Stimulated activated naive CD4-positive, alpha-beta T cell (primary cell): ENCODE measurements around the gene SLC25A22.

Experiments
- DNase-seq, 6 experiments: peaks; one replicate each; lab custom pipeline; 2025; lab: John Stamatoyannopoulos, UW

SLC25A22 gene

GRCh38 chr11:803467-803742 lies 5.3 kb upstream of the SLC25A22 start:
- DNase-seq = no peak

DNA sequence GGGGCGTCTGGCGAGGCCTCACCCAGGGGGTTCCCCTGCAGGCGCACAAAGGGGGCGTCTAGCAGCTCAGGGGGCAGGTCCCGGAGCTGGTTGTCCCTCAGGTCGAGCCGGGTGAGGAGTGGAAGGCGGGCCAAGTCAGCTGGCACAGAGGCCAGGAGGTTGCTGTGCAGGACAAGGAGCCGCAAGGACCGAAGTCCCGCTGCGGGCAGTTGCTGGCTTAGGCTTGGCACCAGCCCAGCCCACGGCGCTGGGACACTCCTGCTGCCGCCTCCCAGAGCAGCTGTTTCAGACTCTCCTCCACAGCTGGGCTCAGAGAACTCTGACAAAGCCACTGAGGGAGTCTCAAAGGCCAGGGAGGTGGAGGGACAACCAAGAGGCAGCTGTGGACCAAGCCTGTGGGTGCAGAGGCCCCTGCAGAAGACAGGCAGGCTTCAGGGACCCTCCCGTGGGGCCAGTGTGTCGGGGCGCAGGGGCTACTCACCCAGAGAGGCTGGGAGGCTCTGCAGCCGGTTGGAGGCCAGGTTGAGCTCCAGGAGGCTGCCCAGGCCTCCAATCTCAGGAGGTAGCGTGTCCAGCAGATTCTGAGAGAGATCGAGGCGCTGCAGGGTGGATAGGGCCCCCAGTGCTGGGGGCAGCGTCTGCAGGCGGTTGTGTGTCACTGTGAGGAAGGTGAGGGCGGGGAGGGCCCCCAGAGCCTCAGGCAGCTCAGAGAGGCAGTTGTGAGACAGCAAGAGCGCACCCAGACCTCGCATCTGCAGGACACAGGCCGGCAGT lies 4.8 kb upstream of the SLC25A22 start:
- no peak for DNase-seq

DNA sequence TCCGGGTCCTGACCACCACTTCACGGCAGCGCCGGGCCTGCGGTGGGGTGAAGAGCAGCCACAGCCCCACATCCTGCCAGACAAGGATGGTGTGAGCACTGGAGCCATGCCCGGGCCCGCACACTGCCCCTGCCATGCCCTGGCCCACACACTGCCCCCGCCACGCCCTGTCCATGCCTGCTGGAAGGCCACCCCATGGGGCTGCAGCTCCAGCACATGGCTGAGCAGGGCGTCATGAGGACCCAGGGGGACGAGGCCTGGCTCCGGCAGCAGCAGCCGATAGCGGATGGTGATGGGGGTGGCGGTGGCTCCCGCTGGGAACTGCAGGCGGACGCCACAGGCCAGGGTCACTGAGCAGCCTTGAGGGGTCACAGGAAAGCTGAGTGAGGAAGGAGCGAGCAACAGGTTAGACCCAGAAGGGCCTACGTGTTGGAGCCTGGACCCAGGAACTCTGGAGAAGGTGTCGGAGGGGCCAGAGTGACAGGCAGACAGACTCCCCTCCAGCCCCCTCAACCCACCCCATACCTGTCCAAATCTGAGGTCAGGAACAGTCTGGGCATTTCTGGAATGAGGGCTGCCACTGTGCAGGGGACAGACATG lies 4.0 kb upstream of the SLC25A22 start:
- DNase-seq = no peak

DNA sequence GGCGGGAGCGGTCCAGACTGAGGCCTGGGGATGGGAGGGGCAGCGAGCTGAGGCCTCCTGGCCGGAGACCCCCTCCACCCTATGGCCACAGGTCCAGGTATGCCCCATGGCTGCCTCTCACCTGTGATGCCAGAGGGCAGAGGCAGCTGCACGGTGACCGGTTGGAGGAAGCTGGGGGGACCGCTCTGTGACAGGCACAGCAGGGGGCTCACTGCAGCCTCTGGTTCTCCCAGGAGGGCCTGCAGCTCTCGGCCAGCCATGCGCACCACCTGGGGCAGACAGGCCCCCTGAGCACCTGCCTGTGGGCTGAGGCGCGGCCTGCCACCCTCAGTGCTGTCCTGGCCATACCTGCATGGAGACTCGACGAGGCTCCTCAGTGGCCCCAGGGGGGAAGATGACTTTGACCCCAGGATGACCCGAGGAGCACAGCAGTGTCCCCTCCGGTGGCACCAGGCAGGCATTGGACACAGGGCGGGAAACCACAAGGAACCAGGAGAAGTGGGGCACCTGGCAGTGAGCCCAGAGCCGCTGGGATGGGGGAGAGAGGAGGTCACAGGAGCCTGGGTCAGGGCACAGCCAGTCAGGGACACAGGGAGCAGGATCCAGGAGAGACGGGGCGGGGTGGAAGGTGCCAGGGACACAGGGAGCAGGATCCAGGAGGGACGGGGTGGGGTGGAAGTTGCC lies 3.2 kb upstream of the SLC25A22 start:
- DNase-seq = no peak

DNA sequence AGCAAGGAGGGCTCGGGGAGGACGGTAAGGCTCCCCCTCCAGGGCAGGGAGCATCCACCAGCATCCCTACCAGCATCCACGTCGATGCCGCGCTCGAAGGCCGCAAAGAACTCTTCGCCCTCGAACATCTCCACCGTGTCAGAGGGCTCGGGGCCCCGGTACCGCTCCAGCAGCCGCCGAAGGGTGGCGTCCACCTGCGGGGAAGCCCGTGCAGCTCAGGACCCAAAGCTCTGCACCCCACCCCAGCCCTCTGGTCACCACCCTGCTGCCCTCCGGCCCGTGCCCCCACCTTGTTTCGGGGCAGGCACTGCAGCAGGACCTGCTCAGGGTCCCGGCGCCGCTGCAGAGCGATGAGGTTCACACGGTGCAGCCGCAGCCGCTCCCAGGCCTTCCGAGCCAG lies 2.4 kb upstream of the SLC25A22 start:
- no peak for DNase-seq

DNA sequence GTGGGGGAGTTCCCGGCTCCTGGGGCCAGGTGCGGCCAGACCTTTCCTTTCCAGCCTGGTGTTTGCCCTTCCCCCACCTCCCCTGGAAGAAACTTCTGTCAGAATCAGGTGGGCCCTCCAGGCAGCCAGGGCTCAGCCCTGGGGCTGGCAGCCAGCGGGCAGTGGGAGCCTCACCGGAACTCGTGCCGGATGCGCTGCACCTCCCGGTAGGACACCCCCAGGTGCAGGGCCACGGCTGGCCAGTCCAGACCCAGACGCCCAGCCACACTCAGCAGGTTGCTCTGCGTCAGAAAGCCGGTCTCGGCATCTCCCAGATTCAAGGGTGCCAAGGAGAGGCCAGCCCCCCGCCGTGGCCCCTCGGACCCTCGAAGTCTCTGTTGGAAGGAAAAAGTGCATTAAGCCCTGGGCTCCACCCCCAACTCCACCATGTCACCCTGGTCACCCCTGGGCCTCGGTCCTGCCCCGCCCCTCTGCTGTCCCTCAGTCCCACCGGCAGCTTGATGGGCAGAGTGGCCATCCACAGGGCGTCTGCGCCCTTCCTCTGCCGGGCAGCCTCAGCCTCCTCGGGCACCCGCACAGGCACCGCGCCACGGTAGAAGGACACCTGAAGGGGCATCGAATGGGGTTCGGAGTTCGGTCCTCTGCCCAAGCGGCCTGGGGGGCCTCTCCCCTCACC lies 1.7 kb upstream of the SLC25A22 start:
- DNase-seq = no peak

GRCh38 chr11:797296-798092 lies 587 bp downstream of the SLC25A22 start:
- DNase-seq = peak; percentile 62 to 81 (median 75)

DNA sequence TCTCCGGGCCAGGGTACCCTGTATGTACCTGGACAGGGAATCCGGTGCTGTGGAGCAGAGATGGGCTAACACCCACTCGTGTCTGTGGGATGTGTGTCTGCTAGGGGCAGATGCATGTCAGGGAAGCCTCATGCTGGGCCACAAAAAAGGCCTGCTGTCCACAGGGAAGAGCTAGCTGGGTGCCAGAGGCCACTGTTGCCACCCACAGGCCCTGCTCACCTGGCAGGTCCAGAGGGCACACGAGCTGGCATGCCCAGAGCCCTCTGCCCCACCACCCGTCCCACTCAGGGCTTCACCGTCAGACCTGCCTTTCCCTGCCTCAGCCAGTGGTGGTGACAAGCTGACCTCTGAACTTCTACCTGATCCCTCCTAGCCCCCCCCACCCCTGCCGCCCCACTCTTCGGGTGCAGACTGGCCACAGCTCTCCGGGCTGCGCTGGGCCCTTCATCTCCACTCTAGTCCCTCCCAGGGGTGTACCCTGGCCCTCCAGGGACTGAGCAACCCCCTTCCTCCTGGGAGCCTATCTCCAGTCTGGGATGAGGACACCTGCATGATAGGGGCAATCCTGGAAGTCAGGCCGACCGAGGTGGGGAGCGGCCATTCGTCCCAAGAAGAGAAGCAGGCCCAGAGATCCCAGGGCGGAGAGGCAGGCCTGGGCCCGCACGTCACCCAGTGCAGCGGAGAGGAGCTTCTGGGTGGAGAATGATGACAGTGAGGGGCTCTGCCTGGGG lies 1.4 kb downstream of the SLC25A22 start:
- no peak for DNase-seq

DNA sequence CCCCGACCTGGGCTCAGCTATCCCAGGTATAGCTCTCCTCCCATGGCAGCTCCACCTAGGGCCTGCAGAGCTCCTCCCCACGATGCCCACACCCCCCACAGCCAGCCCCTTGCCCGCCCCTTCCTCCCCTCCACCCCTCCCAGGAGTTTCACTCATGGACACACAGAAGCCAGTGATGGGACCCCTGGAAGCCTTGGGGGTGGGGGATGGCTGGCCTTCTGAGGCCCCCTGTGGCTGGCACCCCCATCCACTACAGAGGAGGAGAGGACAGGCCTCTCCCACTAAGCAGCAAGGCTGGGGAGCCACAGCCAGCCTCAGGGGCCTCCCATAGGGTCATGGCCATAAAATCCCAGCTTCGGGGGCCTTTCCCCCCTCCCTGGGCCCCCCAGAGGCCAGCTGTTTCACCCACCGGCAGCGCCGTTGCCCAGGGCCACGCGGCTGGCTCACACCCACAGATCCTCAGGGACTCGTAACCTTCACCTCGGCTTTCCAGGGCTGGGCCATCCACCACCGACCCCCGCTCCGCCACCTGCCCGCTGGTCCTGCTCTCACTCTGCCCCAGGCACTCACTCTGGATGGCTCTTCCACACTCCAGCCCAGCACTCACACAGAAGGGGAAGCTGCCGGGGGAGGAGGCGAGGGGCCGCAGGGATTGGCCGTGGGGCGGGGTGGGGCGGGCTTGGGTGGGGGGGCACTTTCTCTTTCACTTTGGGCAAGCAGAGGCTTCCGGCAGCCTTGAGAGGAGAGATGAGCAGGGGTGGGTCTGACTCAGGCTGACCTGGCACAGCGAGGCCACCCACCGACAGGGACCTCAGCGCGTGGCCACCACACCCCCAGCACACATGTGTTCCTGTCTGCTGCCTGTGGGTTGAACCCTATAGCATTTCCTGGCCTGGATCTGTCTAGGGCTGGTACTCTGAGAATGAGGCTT lies 2.2 kb downstream of the SLC25A22 start:
- peak; percentile 69 to 84 (median 80) for DNase-seq

GRCh38 chr11:794766-795633 lies 3.1 kb downstream of the SLC25A22 start:
- DNase-seq = no peak

- DNase-seq = no peak
These were observed 3.9 kb downstream of the SLC25A22 start for GRCh38 chr11:794013-794765.

GRCh38 chr11:793556-793955 lies 4.5 kb downstream of the SLC25A22 start:
- no peak for DNase-seq

- no peak for DNase-seq
These were observed 5.2 kb downstream of the SLC25A22 start for GRCh38 chr11:792873-793272.

DNA sequence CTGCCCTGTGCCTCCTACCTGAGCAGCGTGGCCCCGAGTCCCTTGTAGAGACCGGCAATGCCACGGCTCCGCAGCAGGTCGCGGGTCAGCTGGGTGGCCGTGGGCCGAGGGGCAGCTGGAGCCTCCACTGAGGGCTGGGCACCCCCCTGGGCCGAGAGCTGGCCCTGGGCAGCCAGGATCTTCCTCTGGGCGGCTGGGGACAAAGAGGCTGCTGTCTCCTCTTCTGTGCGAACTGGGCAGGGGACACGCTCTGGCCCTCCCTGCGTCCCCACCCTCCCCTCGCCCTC lies 5.6 kb downstream of the SLC25A22 start:
- no peak for DNase-seq

DNA sequence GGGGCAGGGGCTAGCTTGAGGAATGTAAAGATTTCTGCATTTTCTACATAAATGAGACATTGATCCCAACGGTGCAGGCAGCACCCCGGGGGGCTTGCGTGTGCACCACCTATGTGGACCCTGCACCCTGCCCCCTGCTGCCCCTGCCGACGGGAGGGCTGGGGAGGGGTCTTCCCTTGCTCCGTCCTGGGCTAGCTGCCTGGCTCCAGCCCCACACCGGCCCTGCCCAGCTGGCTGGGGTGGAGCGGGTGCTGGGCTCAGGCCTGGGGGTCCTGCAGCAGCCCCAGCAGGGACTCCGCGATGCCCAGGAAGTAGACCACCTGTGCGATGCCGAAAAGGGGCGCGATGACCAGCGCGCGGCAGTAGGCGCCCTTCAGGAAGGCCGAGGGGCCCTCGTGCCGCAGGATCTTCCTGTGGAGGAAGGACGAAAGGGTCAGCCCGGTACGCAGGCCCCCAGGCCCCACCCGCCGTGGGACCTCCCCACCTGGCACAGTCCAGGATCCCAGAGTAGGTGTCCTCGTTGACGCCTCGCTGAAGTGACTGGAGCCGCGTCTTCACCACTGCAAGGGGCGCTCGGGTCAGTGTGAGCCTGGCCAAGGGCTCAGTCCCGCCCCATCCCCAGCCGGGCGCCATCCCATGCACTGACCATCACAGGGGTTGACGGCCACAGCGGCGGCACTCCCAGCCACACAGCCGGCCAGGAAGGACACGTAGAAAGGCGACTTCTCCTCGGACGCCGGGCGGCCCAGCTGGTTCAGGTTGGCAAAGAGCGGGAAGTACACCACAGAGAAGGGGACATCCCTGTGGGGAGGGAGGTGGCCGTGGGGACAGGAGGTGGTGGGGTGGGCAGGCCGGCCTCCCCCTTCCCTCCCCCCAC lies 6.2 kb downstream of the SLC25A22 start:
- no peak for DNase-seq

DNA sequence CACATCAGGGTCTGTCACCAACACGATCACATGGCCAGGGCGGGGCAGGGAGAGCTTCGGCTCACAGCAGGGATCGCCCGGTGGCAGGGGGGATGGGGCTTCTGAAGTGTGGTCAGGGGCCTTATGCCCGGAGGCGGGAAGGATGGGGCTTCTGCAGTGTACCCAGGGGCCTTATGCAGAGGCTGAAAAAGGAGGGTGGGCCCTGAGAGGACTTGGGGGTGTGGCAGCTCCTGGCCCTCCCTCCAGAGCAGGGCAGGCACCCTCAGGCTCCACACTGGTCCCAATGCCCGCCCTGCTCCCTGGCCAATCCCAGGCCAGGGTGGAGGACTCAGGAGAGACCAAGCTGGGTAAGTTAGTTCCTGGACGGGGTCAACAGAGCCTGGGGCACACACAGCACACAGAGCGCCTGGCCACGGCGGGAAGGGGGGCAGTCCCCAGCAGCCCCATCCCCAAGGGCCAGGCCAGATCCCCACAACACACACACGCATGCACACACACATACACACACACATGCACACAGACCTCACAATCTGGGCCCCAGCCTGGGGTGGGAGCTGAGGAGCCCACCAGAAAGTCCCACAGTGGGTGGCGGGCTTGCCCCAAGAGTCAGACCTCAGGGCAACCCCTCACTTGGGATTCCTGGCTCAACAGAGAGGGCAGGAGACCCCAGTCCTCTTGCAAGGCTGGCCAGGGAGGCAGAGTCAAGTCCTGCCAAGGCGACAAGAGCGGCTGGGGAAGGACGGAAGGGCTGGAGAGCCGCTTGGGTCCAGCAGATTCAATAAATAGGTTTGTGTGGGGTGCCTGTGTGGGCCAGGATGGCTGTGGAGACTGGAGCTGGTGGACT lies 7.1 kb downstream of the SLC25A22 start:
- no peak for DNase-seq

DNA sequence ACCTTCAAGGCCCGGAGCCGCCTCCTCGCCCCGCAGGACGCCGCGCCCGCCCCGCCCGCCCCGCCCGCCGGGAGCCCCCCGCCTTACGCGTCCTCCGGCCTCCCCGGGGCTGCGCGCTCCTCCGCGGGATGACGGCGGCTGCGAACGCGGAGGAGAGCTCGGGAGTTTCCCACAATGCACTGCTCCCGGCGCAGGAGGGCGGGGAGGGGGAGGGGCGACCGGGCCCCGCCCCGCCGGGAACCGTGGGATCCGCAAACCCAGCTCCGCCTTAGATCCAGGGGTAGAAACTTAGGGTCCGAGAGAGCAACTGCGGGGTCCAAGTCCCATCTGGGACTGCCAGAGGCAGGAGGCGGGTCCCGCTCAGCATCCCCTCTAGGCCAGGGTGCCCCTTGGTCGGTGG lies 8.1 kb downstream of the SLC25A22 start, which contains the start of gene CEND1:
Gene CEND1 (minus strand): TSS at position 148 of the 400 bp plus-strand sequence. CDS start 1,514 bp downstream, outside the sequence.
- no peak for DNase-seq
